ENCODE measurements around the gene ACTR8. TPM values are rescaled to one million over a fixed set of nuclear protein-coding genes. Genes with fewer than 3 reads are reported as not detected.

The ACTR8 gene
- total RNA-seq, 1 donor from 2014 or later: 40.1 TPM

DNA sequence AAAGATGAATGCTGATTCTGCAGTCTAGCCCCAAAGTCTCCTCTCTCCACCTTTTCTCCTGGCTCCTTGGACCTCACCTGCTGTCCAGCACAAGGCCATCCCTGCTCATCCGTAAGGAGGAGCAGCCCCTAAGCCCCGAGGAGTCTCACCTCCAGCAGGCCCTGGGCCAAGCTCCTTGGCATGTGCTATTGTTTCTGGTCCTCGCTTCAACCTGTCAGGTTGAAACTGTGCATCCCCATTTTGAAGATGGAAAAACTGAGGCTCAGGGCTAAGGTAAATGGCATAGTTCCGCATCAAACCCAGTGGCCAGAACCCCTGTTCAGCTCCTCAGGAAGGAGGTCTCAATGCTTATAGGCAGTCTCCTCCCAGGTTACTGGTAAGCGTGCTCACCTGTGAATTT lies 61.9 kb downstream of the ACTR8 start:
- TF ChIP-seq, protein P1, sequence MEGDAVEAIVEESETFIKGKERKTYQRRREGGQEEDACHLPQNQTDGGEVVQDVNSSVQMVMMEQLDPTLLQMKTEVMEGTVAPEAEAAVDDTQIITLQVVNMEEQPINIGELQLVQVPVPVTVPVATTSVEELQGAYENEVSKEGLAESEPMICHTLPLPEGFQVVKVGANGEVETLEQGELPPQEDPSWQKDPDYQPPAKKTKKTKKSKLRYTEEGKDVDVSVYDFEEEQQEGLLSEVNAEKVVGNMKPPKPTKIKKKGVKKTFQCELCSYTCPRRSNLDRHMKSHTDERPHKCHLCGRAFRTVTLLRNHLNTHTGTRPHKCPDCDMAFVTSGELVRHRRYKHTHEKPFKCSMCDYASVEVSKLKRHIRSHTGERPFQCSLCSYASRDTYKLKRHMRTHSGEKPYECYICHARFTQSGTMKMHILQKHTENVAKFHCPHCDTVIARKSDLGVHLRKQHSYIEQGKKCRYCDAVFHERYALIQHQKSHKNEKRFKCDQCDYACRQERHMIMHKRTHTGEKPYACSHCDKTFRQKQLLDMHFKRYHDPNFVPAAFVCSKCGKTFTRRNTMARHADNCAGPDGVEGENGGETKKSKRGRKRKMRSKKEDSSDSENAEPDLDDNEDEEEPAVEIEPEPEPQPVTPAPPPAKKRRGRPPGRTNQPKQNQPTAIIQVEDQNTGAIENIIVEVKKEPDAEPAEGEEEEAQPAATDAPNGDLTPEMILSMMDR (IDR thresholded peaks at IDR 0.05; ENCODE audit: unreplicated experiment): no peak
- H3K4me1 Mint-ChIP-seq (ENCODE audit: unreplicated experiment): peaks cover 14% of the 10 kb centered on the region
- H3K27ac Mint-ChIP-seq (ENCODE audit: unreplicated experiment): no peak overlapping the region
- DNase-seq (ENCODE audit: low spot score): no peak
- H3K36me3 Mint-ChIP-seq (ENCODE audit: low read depth, unreplicated experiment): peaks cover 12% of the 10 kb centered on the region
- no peak overlapping the region for H3K4me3 Mint-ChIP-seq (ENCODE audit: unreplicated experiment)
- peaks cover 18% of the 10 kb centered on the region for H3K27me3 Mint-ChIP-seq (ENCODE audit: unreplicated experiment)
- H3K9me3 Mint-ChIP-seq (ENCODE audit: unreplicated experiment): no peaks in the 10 kb centered on the region

- peaks cover 10% of the 10 kb centered on the region for H3K27me3 Mint-ChIP-seq (ENCODE audit: unreplicated experiment)
- no peak for DNase-seq (ENCODE audit: low spot score)
- no peaks in the 10 kb centered on the region for H3K9me3 Mint-ChIP-seq (ENCODE audit: unreplicated experiment)
- peaks cover 13% of the 10 kb centered on the region for H3K36me3 Mint-ChIP-seq (ENCODE audit: low read depth, unreplicated experiment)
- peaks cover 12% of the 10 kb centered on the region for H3K4me1 Mint-ChIP-seq (ENCODE audit: unreplicated experiment)
- H3K27ac Mint-ChIP-seq (ENCODE audit: unreplicated experiment): no peak overlapping the region
- no peak overlapping the region for H3K4me3 Mint-ChIP-seq (ENCODE audit: unreplicated experiment)
- TF ChIP-seq, protein P1 (IDR thresholded peaks at IDR 0.05; ENCODE audit: unreplicated experiment): no peak
Measured at GRCh38 chr3:53819163-53819868, 62.6 kb downstream of the ACTR8 start.

- Mint-ChIP-seq H3K4me3 (ENCODE audit: unreplicated experiment) (peak overlapping the region; percentile 34), H3K27ac (ENCODE audit: unreplicated experiment) (no peak overlapping the region), H3K27me3 (ENCODE audit: unreplicated experiment) (peaks cover 10% of the 10 kb centered on the region), H3K4me1 (ENCODE audit: unreplicated experiment) (peaks cover 6% of the 10 kb centered on the region), H3K9me3 (ENCODE audit: unreplicated experiment) (no peaks in the 10 kb centered on the region), H3K36me3 (ENCODE audit: low read depth, unreplicated experiment) (peaks cover 21% of the 10 kb centered on the region)
- TF ChIP-seq, protein P1 (IDR thresholded peaks at IDR 0.05; ENCODE audit: unreplicated experiment): no peak
- DNase-seq (ENCODE audit: low spot score): no peak
Measured at GRCh38 chr3:53818221-53819162, 63.5 kb downstream of the ACTR8 start.

GRCh38 chr3:53817809-53818208 lies 64.1 kb downstream of the ACTR8 start:
- TF ChIP-seq, protein P1 (IDR thresholded peaks at IDR 0.05; ENCODE audit: unreplicated experiment): no peak
- no peaks in the 10 kb centered on the region for H3K9me3 Mint-ChIP-seq (ENCODE audit: unreplicated experiment)
- DNase-seq (ENCODE audit: low spot score): no peak

More at GRCh38 chr3:53817809-53818208, 64.1 kb downstream of the ACTR8 start:
- Mint-ChIP-seq H3K36me3 (ENCODE audit: low read depth, unreplicated experiment) (peaks cover 24% of the 10 kb centered on the region), H3K27me3 (ENCODE audit: unreplicated experiment) (peaks cover 10% of the 10 kb centered on the region), H3K27ac (ENCODE audit: unreplicated experiment) (no peak overlapping the region), H3K4me1 (ENCODE audit: unreplicated experiment) (peaks cover 6% of the 10 kb centered on the region), H3K4me3 (ENCODE audit: unreplicated experiment) (peak overlapping the region; percentile 34)
